ENCODE data around the gene KLF7.

The KLF7 gene

GRCh38 chr2:207202645-207203044 is 36.9 kb upstream of the KLF7 start:
- no peak for TF ChIP-seq ZFX (IDR thresholded peaks at IDR 0.05; ENCODE audit: borderline replicate concordance)
- no peak for TF ChIP-seq CTCF (IDR thresholded peaks at IDR 0.05)
- no peak overlapping the region for H3K27ac ChIP-seq

GRCh38 chr2:207201416-207201815 is 35.7 kb upstream of the KLF7 start:
- TF ChIP-seq ZFX (IDR thresholded peaks at IDR 0.05; ENCODE audit: borderline replicate concordance) (no peak), CTCF (IDR thresholded peaks at IDR 0.05) (no peak)
- no peak overlapping the region for H3K27ac ChIP-seq

- no peak overlapping the region for H3K27ac ChIP-seq
- TF ChIP-seq ZFX (IDR thresholded peaks at IDR 0.05; ENCODE audit: borderline replicate concordance) (no peak), CTCF (IDR thresholded peaks at IDR 0.05) (no peak)
Observed at GRCh38 chr2:207200136-207200535, 34.4 kb upstream of the KLF7 start.

- no peak overlapping the region for H3K27ac ChIP-seq
- TF ChIP-seq CTCF (IDR thresholded peaks at IDR 0.05) (no peak), ZFX (IDR thresholded peaks at IDR 0.05; ENCODE audit: borderline replicate concordance) (no peak)
Observed at GRCh38 chr2:207194028-207194427, 28.3 kb upstream of the KLF7 start.

GRCh38 chr2:207188626-207189419 is 23.1 kb upstream of the KLF7 start:
- no peak overlapping the region for H3K27ac ChIP-seq

GRCh38 chr2:207185372-207185771 is 19.6 kb upstream of the KLF7 start:
- TF ChIP-seq CTCF (IDR thresholded peaks at IDR 0.05), result no peak
- TF ChIP-seq ZFX (IDR thresholded peaks at IDR 0.05; ENCODE audit: borderline replicate concordance), result no peak

More at GRCh38 chr2:207188626-207189419, 23.1 kb upstream of the KLF7 start:
- TF ChIP-seq ZFX (IDR thresholded peaks at IDR 0.05; ENCODE audit: borderline replicate concordance) (no peak), CTCF (IDR thresholded peaks at IDR 0.05) (no peak)

GRCh38 chr2:207184768-207185167 is 19.0 kb upstream of the KLF7 start:
- TF ChIP-seq ZFX (IDR thresholded peaks at IDR 0.05; ENCODE audit: borderline replicate concordance) (no peak), CTCF (IDR thresholded peaks at IDR 0.05) (no peak)
- no peak overlapping the region for H3K27ac ChIP-seq

More at GRCh38 chr2:207185372-207185771, 19.6 kb upstream of the KLF7 start:
- H3K27ac ChIP-seq, result no peak overlapping the region

Data from 22Rv1 (cell line).